HL-60 (cell line): Measurements from ENCODE around the gene GLIPR1L2.
"Not testable (repeated sequence)": the region's sequence is repeated elsewhere in the genome, so short reads cannot be mapped to it uniquely, and the experiment has no call there.

Experiments used
- DNase-seq, 2 experiments: peaks; one replicate each; pipeline ENCODE4 v3.0.0-alpha.2; 2010 to 2020; ENCODE audit warnings: low read depth in 1 of 2, low spot score in 1 of 2
- H3K27ac ChIP-seq: fragments of 250-450 bp; sonication (Bioruptor Pico); replicated peaks from 2 replicates; pipeline ENCODE4 v1.5.1; 2020; ENCODE audit warnings: mild to moderate bottlenecking, moderate library complexity
- H3K27me3 ChIP-seq: fragments of 250-450 bp; sonication (Bioruptor Pico); 2 replicates; pipeline ENCODE4 v1.5.1; 2021; ENCODE audit warnings: mild to moderate bottlenecking, moderate library complexity; ENCODE audit not compliant: insufficient read depth, poor library complexity, severe bottlenecking
- H3K4me3 ChIP-seq: replicated peaks from 2 replicates; pipeline ENCODE4 v1.5.1; 2011; ENCODE audit warnings: mild to moderate bottlenecking, control low read depth, low read length; ENCODE audit not compliant: insufficient read depth
- CTCF ChIP-seq: IDR thresholded peaks from one replicate; pipeline ENCODE4 v1.5.1; 2011; ENCODE audit warnings: low read length, control low read depth, inconsistent platforms; ENCODE audit not compliant: insufficient read depth
- GABPA ChIP-seq: IDR thresholded peaks from 2 replicates; pipeline ENCODE4 v1.6.1; 2012; ENCODE audit warnings: low read depth
- POLR2AphosphoS5 ChIP-seq: IDR thresholded peaks from 2 replicates; pipeline ENCODE4 v1.6.1; 2012; ENCODE audit warnings: low read depth
- REST ChIP-seq: IDR thresholded peaks from 2 replicates; pipeline ENCODE4 v1.6.1; 2012; ENCODE audit warnings: low read depth; ENCODE audit not compliant: insufficient replicate concordance
- SPI1 ChIP-seq: IDR thresholded peaks from 2 replicates; pipeline ENCODE4 v1.6.1; 2012; ENCODE audit warnings: low read depth, mild to moderate bottlenecking, borderline replicate concordance

The GLIPR1L2 gene

GRCh38 chr12:75442454-75442853, 51.6 kb downstream of the GLIPR1L2 start:
- H3K27me3 ChIP-seq, H3K27ac ChIP-seq, DNase-seq, H3K4me3 ChIP-seq: not testable (repeated sequence)

- no peak overlapping the region for H3K27ac ChIP-seq
Observed at GRCh38 chr12:75443709-75444108, 52.8 kb downstream of the GLIPR1L2 start.

GRCh38 chr12:75444429-75445136, 53.7 kb downstream of the GLIPR1L2 start:
- no peak overlapping the region for H3K4me3 ChIP-seq
- no peak for TF ChIP-seq GABPA
- TF ChIP-seq SPI1 = no peak
- no peak for TF ChIP-seq POLR2AphosphoS5
- TF ChIP-seq CTCF = no peak
- no peak for TF ChIP-seq REST
- no peak overlapping the region for H3K27ac ChIP-seq
- DNase-seq = no peak
- H3K27me3 ChIP-seq = no peaks in the 10 kb centered on the region

More at GRCh38 chr12:75443709-75444108, 52.8 kb downstream of the GLIPR1L2 start:
- no peak for TF ChIP-seq REST
- no peak for TF ChIP-seq POLR2AphosphoS5
- no peak for TF ChIP-seq SPI1
- TF ChIP-seq CTCF = no peak
- no peak for TF ChIP-seq GABPA
- no peaks in the 10 kb centered on the region for H3K27me3 ChIP-seq
- H3K4me3 ChIP-seq = no peak overlapping the region
- no peak for DNase-seq

GRCh38 chr12:75445137-75445507, 54.2 kb downstream of the GLIPR1L2 start:
- not testable (repeated sequence) for H3K27me3 ChIP-seq, DNase-seq, H3K4me3 ChIP-seq, H3K27ac ChIP-seq
- peak; percentile 76; the same call in 1 of the 2 replicates for TF ChIP-seq SPI1

- DNase-seq = no peak
- TF ChIP-seq SPI1 (no peak), CTCF (no peak)
- Histone ChIP-seq H3K27ac (no peak overlapping the region), H3K27me3 (no peaks in the 10 kb centered on the region), H3K4me3 (no peak overlapping the region)
Observed at GRCh38 chr12:75446857-75447256, 56.0 kb downstream of the GLIPR1L2 start.
